GM21360 (cell line): ENCODE measurements around the gene RAB43.
"Not testable (repeated sequence)": the region's sequence is repeated elsewhere in the genome, so short reads cannot be mapped to it uniquely, and the experiment has no call there.

Experiments
- ATAC-seq: cut with Tn5 transposase; IDR thresholded peaks from one replicate; pipeline ENCODE4 v1.9.1; 2021; ENCODE audit warnings: mild to moderate bottlenecking, moderate library complexity; ENCODE audit not compliant: unreplicated experiment

Gene RAB43

DNA sequence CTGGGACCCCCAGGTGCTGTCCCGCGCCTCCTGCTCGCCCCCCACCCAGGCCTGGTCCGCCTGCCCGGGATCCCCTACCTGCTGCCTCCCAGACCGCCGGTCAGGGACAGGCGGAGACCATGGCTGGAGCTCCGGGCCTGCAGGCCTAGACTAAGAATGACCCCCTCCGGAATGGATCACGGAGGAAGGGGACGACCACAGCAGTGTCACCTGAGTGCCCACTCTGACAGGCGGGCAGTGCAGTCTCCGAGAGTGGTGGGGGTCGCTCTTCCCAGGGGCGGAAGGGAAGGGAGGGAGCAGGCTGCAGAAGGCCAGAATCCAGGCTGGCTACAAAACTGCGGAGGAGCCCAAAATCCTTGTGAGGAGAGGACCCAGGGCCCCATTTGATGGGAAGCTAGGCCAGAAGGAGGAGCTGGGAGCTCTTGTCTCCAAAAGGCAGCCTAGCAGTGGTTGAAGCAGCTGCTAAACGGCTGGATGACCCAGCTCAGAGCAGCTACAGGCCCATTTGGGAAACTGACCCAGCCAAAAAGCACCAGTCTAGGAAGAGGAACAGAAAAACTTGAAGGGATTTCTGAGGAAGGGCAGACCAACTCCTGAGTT lies 908 bp upstream of the RAB43 start:
- ATAC-seq: no peak

DNA sequence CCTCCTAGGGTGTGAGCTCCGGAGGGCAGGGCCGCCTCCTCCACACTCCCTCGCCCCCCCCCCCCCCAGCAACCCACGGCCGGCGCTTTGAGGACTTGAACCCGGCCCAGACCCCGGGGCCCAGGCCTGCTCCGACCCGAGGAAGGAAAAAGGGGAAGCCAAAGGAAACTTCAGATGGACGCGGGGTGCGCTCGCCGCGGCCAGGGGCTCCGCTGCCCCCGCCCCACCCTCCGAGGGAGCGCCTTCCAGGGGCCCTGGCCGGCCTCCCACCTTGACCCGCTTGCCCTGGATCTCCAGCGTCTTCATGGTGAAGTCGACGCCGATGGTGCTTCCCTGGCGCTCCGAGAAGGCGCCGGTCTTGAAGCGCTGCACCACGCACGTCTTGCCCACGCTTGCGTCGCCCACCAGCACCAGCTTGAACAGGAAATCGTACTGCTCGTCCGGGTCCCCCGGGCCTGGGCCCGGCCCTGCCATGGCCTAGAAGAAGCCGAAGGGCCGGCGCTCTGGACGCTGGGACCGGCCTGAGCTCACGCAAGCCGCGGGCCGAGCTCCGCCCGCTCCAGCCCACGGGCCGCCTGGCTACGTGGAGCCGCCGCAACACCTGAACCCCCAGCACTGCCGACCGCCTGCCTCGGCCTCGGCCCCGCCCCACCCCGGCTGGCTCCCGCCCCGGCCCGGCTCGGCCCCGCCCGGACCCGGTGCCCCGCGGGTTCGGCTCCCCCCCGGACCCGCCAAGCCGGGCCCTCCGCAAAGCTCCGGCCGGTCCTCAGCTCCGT lies 400 bp downstream of the RAB43 start:
- no peak for ATAC-seq

DNA sequence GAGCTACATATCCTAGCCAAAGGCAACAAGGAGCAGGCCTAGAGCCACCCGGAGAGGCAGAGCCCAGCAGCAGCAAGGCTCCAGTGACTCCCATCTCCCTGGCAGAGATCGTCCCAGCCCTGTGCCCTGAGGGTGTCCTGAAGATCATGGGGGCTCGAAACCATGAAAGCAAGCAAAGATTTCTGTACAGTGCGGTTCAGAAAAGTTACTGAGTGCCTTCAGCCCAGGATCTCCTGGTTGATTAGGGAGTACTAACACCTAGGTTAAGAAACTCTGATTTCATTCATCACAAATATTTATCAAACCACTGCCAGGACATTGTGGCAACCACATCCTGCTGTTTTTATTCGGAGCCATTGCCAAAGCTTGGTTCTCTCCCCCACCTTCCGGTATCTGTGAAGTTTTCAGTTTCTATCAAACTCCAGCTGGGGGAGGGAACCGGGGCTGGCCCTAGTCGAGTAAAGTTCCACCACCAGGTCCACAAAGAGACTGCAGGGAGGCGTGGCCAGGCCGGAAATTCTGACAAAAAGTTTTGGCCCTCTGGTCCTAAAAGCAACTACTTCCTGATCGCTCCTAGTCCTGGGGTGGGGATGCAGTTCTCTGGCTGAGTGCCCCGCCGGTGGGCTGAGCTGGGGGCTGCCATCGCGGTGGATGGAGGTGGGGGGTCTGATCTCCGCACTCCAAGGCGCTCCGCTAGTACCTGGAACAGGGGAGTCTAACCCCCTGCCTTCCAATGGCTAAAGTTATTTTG lies 1.2 kb downstream of the RAB43 start:
- ATAC-seq: peak; percentile 52

DNA sequence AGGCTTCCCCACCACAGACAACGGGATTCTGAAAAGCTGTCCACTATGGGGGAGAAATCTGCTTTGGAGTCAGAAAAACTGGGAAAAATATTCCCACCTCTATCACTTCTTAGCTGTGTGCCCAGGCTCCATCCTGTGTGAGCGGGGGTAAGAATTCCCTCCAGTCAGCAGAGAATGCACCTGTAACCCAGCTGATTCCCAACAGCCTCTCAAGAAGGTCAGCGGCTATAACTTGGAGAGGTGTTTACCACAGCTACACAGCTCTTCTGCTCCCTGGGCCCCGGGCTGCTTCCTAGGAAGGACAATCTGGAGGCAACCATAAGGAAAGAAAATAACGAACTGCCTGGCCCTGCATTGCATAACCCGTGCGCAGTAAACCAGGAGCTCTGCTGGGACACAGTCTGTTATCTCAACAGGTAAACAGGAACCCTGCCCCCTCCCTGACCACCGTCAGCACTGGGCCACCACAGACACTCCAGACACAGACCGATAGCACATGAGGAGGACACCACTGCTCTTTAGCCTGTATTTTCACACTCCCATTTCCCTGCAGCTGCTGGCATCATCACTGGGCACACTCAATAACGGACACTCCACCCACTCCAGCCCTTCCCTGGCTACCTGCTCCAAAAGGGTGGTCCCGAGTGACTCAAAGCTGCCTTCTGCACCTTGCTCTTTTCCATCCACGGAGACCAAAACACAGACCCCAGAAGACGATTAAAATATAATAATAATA lies 2.1 kb downstream of the RAB43 start:
- ATAC-seq: no peak

DNA sequence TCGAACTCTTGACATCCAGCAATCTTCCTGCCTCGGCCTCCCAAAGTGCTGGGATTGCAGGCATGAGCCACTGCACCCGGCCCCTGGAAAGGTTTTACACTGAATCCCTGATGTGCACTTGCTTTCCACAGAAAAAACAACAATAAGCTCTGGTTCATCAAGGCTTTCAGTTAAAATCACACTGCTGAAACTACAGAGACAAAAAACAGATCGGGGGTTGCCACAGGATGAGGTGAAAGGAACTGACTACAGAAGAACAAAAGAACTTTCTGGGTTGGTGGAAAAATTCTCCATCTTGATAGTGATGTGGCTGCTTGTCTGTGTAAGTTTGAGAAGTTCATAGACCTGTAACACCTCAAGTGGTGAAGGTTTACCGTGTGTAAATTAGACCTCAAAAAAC lies 2.9 kb downstream of the RAB43 start:
- no peak for ATAC-seq

DNA sequence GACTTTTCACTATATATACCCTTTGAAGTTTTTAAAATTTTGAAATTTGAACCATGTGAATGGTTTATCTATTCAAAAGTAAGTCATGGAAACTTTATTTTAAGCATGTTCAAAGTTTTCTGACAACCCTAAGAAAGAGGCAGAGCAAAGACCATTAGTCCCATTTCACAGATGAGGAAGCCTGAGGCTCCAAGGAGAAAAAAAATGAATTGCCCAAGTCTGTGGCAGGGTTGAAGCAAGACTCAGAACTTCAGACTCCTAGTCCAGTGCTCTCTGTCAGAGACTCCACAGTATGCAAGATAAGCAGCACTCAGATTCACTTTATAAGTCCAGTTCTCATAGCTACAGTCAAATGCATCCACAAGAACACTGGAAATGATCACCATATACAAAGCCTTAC lies 4.5 kb downstream of the RAB43 start:
- no peak for ATAC-seq

DNA sequence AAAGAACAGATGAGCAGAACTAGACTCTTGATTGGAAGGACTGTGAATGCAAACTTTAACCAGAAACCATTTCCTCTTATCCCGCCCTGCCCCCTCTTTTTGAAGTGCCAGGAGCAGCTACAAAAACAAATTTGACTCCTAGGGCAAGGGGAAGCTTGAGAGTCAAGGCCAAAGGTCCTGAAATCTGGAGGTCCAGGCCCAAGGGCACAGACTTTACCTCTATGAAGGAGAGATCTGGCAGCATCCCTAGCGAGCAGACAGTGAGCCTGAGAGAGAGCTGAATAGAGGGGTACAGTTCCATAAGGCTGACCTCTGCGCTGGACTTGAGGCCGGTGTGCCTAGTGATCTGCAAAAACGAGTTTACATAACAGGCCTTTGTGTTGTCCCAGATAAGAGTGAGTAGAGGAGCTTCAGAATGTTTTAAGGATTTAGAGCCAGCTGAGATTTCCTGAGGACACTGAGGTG lies 5.1 kb downstream of the RAB43 start:
- ATAC-seq: no peak

DNA sequence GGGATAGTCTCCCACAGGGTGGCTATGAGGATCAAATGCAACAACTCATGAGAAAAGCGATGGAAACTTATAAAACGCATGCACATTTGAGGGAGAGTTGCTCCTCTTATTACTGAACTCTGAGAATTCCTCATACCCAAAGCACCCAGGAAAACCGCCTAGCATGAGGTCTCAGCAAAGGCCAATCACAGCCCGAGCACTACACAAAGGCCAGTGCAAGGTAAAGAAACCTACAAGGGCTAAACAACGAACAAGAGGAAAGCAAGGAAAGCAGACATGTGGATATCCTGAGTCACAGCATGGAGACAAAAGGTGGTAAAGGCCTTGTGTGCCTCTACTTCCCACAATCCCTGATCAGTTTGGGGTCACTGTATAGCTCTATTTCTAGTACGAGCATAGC lies 7.1 kb downstream of the RAB43 start:
- no peak for ATAC-seq

DNA sequence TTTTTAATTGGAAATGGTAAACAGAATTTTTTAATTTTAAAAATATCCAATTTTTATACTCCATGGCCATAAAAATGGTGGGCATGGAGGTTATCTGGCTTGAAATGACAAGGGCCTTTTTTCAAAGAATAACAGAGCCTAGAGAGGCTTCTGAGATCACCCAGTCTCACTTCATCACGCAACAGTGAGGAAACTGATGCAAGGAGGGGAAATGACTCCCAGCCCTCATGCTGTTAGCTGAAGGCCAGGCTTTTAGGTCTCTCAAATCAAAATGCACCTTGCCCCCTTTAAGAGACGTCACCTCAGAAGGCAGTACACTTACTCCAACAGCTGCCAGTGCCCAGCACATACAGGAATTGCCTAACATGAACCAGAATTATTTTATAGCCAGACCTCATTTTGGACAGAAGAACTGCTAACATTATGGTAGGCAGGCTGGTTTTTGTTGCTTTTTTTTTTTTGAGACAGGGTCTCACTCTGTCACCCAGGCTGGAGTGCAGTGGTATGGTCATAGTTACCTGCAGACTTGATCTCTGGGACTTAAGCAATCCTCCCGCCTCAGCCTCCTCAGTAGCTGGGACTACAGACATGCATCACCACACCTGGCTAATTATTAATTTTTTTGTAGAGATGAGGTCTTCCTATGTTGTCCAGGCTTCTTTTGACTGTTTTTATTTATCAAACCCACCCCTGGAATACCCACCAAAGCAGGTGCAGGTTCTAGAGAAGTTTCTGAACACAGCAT lies 9.1 kb downstream of the RAB43 start:
- no peak for ATAC-seq

DNA sequence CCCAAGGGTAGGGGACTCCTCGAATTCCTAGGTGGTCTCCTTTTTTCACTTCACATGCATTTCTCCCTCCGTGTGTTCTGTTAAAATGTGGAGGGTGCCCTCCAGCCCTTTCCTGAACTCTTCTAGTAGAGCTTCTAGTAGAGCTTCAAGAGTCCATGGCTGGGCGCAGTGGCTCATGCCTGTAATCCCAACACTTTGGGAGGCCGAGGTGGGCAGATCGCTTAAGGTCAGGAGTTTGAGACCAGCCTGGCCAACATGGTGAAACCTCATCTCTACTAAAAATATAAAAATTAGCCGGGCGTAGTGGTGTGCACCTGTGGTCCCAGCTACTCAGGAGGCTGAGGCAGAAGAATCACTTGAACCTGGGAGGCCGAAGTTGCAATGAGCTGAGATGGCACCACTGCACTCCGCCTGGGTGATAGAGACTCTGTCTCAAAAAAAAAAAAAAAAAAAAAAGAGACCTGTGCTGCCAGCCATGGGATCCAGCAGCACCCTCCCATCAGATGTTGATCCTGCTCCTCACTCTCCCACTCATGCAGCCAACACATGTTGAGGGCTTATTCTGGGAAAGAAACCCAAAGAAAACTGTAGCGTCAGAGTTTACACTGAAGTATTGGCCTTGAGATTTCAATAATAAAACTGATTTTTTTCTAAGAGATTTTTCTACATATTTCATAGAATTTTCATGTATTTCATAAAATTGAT lies 10.4 kb downstream of the RAB43 start:
- ATAC-seq: not testable (repeated sequence)

DNA sequence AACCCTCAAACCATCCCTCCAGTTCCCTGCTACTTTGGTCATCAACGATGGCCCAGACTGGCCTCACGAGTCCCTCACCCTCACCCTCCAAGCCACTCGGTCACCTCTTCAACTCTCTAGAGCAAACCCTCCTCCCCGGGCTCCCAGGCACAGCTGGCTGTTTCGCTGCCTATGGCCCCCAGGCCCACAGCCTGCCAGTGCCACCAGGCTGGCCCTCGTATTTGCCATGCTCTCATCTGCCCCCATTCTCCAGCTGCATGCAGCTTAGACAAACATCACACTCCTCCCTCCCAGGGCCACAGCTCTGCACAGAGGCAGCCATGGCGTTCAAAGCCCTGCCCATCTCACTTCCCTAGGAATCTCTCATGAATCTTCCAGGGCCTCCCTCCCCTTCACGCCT lies 13.8 kb downstream of the RAB43 start:
- ATAC-seq: no peak

DNA sequence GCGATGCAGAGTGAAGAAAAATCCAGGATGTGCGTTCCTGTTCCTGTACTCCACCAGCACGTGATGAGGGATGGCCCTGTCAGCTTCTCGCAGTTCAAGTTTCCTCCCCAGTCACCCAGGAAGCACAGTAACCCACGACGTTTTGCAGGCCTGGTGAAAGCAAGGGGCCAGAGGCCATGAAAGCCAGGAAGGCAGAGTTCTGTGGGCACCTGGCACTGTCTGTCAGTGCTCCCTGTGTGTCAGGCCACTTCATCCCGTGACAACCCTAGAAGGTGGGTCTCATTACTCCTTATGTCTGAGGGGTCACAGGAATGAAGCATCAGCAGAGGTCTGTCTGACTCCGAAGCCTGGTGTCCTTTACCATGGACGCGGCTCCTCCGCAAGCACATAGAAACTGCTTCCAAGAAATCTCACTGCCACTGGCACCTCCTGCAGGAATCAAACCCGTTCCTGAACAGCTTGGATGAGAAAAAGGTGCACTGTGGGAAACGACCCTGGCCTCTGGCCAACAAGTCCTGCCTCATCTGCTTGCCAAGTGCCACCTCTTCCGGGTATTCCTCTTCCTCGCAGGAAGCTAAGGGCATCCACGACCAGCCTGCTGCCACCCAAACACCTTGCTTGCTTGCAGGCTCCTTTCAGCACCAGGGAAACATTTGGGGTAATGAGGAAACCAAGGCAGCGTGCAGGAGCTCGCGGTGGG lies 14.6 kb downstream of the RAB43 start:
- no peak for ATAC-seq

DNA sequence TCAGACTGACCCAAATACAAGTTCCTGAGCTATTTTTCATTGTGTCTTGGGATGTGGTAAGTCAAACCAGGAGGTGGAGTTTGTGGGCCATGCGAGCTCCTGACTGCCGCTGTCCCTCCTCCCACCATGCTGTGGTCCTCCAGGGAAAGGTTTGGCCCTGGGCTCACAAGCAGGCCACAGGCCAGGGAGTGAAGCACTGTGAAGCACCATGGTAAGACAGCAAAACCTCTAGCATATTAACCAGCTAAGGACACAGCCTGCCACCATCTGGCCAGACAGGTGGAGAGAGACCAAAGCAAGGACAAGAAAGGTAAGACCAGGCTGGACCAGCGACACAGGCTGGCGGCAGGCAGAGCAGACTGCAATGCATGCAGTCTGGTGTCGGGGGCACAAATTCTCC lies 15.3 kb downstream of the RAB43 start:
- no peak for ATAC-seq

DNA sequence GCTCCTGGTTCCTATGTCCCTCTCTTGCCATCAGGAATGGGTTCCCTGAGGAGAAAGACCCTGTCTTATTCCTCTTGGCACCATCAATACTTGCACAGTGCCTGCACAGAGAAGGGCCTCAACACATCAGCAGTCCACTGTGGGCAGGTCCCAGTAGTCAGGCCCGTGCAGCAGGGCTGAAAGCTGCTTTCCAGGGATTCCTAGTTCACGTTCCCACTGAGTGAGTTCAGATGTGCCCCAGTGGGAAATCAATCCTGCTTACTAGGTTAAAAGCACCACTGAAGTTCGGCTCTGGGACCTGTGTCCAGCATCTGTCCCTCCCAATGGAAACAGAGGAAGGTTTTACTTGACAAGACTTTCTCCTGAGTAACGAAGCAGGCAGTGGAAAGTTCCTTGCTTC lies 15.7 kb downstream of the RAB43 start:
- no peak for ATAC-seq

DNA sequence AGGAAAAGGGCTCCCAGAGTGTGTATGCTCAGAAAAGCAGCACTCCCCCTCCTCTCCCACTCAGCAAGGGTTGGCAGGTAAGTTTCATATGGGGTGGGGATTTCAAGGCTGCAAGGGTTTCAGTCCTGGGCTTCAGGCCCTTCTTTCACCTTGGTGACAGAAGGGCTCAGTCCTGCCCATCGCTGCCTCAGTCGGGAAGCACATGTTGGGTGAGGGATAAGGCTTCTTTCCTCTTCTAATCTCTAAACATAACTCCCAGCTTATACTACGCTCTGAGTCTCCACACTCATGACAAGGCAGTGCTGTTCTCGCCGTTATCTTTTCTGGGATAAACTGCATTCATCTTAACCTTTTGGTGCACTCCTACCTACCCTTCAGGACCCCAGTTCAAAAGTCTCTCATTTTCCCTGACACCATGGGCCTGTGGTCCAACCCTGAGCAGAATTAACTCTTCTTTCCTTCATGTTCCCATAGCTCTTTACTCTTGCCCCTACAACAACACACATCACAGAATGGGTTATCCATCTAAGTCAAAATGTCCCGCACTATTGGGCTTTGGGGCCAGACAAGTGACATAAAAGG lies 17.0 kb downstream of the RAB43 start:
- ATAC-seq: no peak

DNA sequence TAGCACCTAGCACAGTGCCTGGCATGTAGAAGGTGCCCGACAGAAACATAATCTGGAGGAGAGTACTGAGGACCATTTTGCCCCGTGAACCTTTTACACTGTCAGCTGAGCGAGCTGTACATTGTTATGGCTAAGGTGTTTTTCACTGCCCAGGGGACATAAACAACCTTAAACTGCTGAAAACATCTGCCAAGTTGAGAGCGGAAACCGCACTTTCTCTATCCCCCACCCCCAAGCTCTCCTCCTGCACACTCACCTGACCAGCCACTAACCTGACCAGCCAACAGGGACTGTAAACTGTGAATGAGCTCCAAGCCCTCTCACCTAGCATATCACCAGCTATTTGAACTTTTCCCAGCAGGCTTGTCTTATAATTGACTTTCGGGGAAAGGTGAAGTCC lies 17.6 kb downstream of the RAB43 start:
- ATAC-seq: no peak

DNA sequence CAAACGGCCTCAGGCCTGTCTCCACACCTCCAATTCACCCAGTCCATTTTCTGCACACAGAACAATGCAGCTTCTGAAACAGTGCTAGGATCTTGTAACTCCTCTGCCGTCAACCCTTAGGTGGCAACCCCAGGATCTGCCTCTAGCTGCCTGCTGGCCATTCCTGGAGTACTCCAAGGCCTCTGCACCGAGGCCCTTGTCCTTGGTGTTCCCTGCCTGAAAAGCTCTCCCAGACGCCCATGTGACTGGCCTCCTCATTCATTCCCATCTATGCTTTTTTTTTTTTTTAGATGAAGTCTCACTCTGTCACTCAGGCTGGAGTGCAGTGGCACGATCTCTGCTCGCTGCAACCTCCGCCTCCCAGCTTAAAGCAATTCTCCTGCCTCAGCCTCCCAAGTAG lies 18.3 kb downstream of the RAB43 start:
- ATAC-seq: no peak

DNA sequence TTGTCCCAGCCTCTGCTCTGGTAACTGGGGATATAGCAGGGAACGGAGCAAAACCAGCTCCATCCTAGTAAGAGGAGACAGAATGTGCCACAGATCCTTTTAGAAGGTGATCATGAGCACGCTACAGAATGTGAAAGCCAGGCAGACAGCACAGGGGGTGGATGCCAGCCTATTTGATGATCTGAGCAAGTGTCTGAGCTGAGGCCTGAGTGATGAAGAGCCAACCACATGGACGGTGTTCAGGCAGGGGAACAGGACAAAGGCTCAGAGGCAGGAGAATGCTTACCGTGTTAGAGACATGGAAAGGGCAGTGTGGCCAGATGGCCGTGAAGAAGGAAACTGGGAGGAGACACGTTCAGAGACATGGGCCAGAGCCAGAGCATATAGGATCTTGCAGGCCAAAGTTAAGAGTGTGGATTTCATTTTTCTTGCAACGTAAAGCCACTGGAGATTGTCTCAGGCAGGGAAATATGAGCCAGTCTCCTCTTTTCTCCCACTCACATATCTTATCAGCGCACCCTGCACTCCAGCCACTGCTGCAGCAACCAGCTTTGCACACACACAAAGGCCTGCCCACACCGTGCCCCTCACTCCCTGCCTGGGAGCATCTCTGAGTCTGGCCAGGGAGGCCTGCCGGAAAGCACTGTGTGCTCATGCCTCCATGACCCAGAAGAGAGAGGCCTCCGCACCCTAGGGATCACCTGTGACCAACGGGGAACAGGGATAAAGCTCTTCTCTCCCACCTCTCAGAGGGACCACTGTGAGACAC lies 20.1 kb downstream of the RAB43 start:
- no peak for ATAC-seq
